HCT116 (cell line): Measurements from ENCODE around the gene ADM2. TPM values are rescaled to one million over a fixed set of nuclear protein-coding genes. Genes with fewer than 3 reads are reported as not detected.

Experiments used
- ATAC-seq: fragments of 200-7000 bp; cut with Tn5 transposase; 2 replicates; pipeline ENCODE4 v1.9.1; 2020; ENCODE audit warnings: mild to moderate bottlenecking, moderate library complexity
- BruUV-seq: library from RNA; stranded (reverse); fragments of 400-500 nt; replicated peaks from 2 replicates; lab custom pipeline; 2021; lab: Mats Ljungman, UMichigan
- CTCF ChIA-PET: fragments of 300-600 bp; sonication (Branson Sonifier 250); formaldehyde crosslinking; loops from one replicate; lab custom pipeline; 2021; ENCODE audit warnings: antibody characterized with exemption; lab: Charles Lee
- POLR2A ChIA-PET: fragments of 300-600, 350-600 bp; sonication (Branson Sonifier 250); formaldehyde crosslinking; loops from one replicate; lab custom pipeline; 2021; ENCODE audit warnings: antibody characterized with exemption; lab: Charles Lee
- RAD21 ChIA-PET, 2 experiments: fragments of 300-600 bp; sonication (Branson Sonifier 250); formaldehyde crosslinking; loops; one replicate each; lab custom pipeline; 2023; ENCODE audit warnings: low total read pairs in 2 of 2; ENCODE audit not compliant: uncharacterized antibody in 2 of 2, unreplicated experiment in 2 of 2, low non-redundant PET in 1 of 2; lab: Charles Lee
- DNase-seq: peaks from one replicate; pipeline ENCODE4 v3.0.0-alpha.2; 2010; ENCODE audit warnings: low read depth, low spot score
- H2AFZ ChIP-seq: fragments of 200-600 bp; shearing (Covaris generic), sonication (generic); 2 replicates; pipeline ENCODE4 v1.6.1; 2017; ENCODE audit warnings: low read depth, mixed run types, mixed read lengths, antibody characterized with exemption, low read length; ENCODE audit not compliant: poor library complexity, severe bottlenecking
- H3K27ac ChIP-seq: 2 replicates; pipeline ENCODE4 v1.5.1; 2012; ENCODE audit warnings: low read depth, low read length
- H3K27me3 ChIP-seq: fragments of 200-600 bp; sonication (generic); 2 replicates; pipeline ENCODE4 v1.6.1; 2016; ENCODE audit warnings: mixed run types, low read length, mixed read lengths; ENCODE audit not compliant: insufficient read depth
- H3K36me3 ChIP-seq, 2 experiments: fragments of 200-500 bp in 1 of 2; fragments of 200-600 bp in 1 of 2; sonication (Bioruptor generic) in 1 of 2; sonication (generic) in 1 of 2; 2 replicates each; pipeline versions ENCODE4 v1.5.1 to v1.6.1; 2014 to 2016; ENCODE audit warnings: low read length in 2 of 2, inconsistent platforms in 1 of 2, mixed read lengths in 1 of 2, mixed run types in 1 of 2; ENCODE audit not compliant: insufficient read depth in 2 of 2, control insufficient read depth in 1 of 2
- H3K4me1 ChIP-seq, 2 experiments: fragments of 200-600 bp in 1 of 2; sonication (generic) in 1 of 2; 2 replicates each; pipeline versions ENCODE4 v1.5.1 to v1.6.1; 2012 to 2017; ENCODE audit warnings: low read length in 2 of 2, inconsistent platforms in 1 of 2, mild to moderate bottlenecking in 1 of 2, mixed read lengths in 1 of 2, mixed run types in 1 of 2, moderate library complexity in 1 of 2; ENCODE audit not compliant: insufficient read depth in 2 of 2, control insufficient read depth in 1 of 2
- H3K4me2 ChIP-seq: fragments of 200-600 bp; sonication (generic); 2 replicates; pipeline ENCODE4 v1.6.1; 2017; ENCODE audit warnings: mixed run types, low read length, mixed read lengths
- H3K4me3 ChIP-seq, 2 experiments: fragments of 200-600 bp in 1 of 2; sonication (generic) in 1 of 2; replicated peaks in 1 of 2; 2 replicates each; pipeline ENCODE4 v1.5.1; 2011 to 2016; ENCODE audit warnings: low read length in 2 of 2, control low read depth in 1 of 2, low read depth in 1 of 2, mild to moderate bottlenecking in 1 of 2, mixed read lengths in 1 of 2, mixed run types in 1 of 2
- H3K79me2 ChIP-seq: fragments of 200-600 bp; sonication (generic); 2 replicates; pipeline ENCODE4 v1.6.1; 2017; ENCODE audit warnings: mild to moderate bottlenecking, mixed run types, low read length, moderate library complexity, mixed read lengths; ENCODE audit not compliant: insufficient read depth
- H3K9ac ChIP-seq: fragments of 200-600 bp; sonication (generic); 2 replicates; pipeline ENCODE4 v1.6.1; 2016; ENCODE audit warnings: low read length, mixed read lengths
- H3K9me2 ChIP-seq: fragments of 200-600 bp; sonication (generic), shearing (Covaris generic); 2 replicates; pipeline ENCODE4 v1.6.1; 2017; ENCODE audit warnings: mixed run types, mild to moderate bottlenecking, moderate library complexity; ENCODE audit not compliant: insufficient read depth
- H3K9me3 ChIP-seq, 2 experiments: fragments of 200-500 bp in 1 of 2; fragments of 200-600 bp in 1 of 2; sonication (Bioruptor generic) in 1 of 2; sonication (generic) in 1 of 2; 2 replicates each; pipeline ENCODE4 v1.6.1; 2014 to 2017; ENCODE audit warnings: low read length in 2 of 2, mixed read lengths in 2 of 2, inconsistent platforms in 1 of 2, low read depth in 1 of 2, mild to moderate bottlenecking in 1 of 2, mixed run types in 1 of 2, moderate library complexity in 1 of 2; ENCODE audit not compliant: control insufficient read depth in 1 of 2, insufficient read depth in 1 of 2
- H4K20me1 ChIP-seq: fragments of 200-600 bp; sonication (generic), shearing (Covaris generic); 2 replicates; pipeline ENCODE4 v1.6.1; 2017; ENCODE audit warnings: mixed run types, mild to moderate bottlenecking, moderate library complexity; ENCODE audit not compliant: insufficient read depth
- EZH2phosphoT487 ChIP-seq: fragments of 200-600 bp; IDR thresholded peaks from 2 replicates; pipeline ENCODE4 v1.6.1; 2018; ENCODE audit warnings: antibody characterized with exemption, borderline replicate concordance
- JUND ChIP-seq: IDR thresholded peaks from 2 replicates; pipeline ENCODE4 v1.6.1; 2012
- POLR2A ChIP-seq: IDR thresholded peaks from 2 replicates; pipeline ENCODE4 v1.7.0; 2011; ENCODE audit warnings: borderline replicate concordance; ENCODE audit not compliant: insufficient read depth, insufficient read length; ENCODE audit errors: extremely low read depth
- POLR2AphosphoS5 ChIP-seq: IDR thresholded peaks from 2 replicates; pipeline ENCODE4 v1.6.1; 2011; ENCODE audit warnings: mild to moderate bottlenecking, low read depth, low read length, moderate library complexity
- RAD21 ChIP-seq: IDR thresholded peaks from 2 replicates; pipeline ENCODE4 v1.6.1; 2012; ENCODE audit warnings: low read depth, mild to moderate bottlenecking
- SIN3A ChIP-seq: IDR thresholded peaks from 2 replicates; pipeline ENCODE4 v1.6.1; 2012; ENCODE audit warnings: low read depth
- ZFX ChIP-seq: fragments of 450-650 bp; IDR thresholded peaks from 2 replicates; pipeline ENCODE4 v1.6.1; 2017
- intact Hi-C: fragments of 100-400 bp; cut with micrococcal nuclease; formaldehyde crosslinking; loops from 2 replicates; pipeline ENCODE4 v1.10.0; 2022
- total RNA-seq: library from RNA; stranded (reverse); gene quantifications from one replicate; pipeline ENCODE4 v1.2.1, GENCODE V29; 2021; ENCODE audit not compliant: unreplicated experiment
- TF ChIP-seq, protein P1 (sequence below): IDR thresholded peaks from 2 replicates; pipeline ENCODE4 v1.6.1; 2012
- TF ChIP-seq, protein P2 (sequence below), 3 experiments: fragments of 200-600 bp in 1 of 3; sonication (generic) in 1 of 3; IDR thresholded peaks in 2 of 3; conservative IDR thresholded peaks in 1 of 3; 2 replicates each; pipeline ENCODE4 v1.5.1; 2012 to 2017; ENCODE audit warnings: low read depth in 2 of 3, low read length in 2 of 3, antibody characterized with exemption in 1 of 3, borderline replicate concordance in 1 of 3, control low read depth in 1 of 3, mild to moderate bottlenecking in 1 of 3, mixed read lengths in 1 of 3, mixed run types in 1 of 3, moderate library complexity in 1 of 3; ENCODE audit not compliant: insufficient read depth in 1 of 3
- TF ChIP-seq, protein P3 (sequence below): IDR thresholded peaks from 2 replicates; pipeline ENCODE4 v1.6.1; 2011; ENCODE audit warnings: mild to moderate bottlenecking, low read length, moderate library complexity; ENCODE audit not compliant: insufficient replicate concordance; ENCODE audit errors: extremely low read depth

The ADM2 gene
- total RNA-seq, 1 experiment from 2014 or later: 12.8 TPM

DNA sequence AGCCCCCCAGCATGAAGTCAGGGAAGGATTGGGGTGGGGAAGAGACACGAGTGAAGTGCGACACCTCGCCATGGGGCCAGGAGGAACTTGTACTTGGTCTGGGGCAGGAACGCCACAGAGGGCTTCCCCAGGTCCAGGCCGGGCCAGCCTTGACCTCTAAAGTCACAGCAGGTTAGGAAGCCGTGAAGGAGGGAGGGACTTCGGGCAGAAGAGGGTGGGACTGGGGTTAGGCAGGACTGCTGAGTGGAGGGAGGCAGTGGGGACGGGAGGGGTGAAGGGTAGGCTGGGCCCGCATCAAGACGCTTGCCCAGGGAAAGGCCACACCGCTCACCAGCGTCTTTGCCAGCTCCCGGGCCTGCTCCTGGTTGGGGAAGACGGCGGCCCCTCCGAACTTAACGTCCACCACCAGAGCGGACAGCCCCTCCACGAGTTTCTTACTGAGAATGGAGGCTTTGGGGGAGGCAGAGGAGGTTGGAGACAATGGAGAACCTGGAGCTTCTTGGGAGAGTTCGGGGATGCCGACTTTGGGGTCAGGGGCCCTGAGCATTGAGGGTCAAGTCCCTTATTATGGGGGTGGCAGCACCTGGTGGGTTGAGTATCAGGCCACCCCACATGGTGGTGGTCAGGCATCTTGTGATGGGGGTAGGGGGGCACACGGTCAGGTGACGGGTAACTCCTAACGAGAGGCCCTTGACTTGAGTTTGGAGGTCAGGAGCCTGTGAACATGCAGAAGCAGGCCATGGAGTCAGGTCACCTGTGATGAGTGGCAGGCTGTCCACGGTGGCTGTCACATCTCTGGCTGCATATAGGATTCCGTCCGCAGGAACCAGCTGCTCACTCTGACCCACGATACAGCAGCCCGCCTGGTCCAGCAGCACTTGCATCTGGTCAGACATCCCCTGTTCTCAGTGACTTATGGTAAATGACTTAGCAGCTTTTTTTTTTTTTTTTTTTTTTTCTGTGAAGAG lies 45.8 kb downstream of the ADM2 start:
- ATAC-seq (peak; percentile 28), DNase-seq (no peak)
- intact Hi-C loops: no loop called here
- H3K36me3 ChIP-seq: peaks cover 0 to 11% of the 10 kb centered on the region in 2 experiments; a peak in 2 of 4 replicates
- H2AFZ ChIP-seq: no peak overlapping the region
- TF ChIP-seq EZH2phosphoT487: no peak
- peak; percentile 94 for TF ChIP-seq POLR2A
- TF ChIP-seq RAD21: no peak
- TF ChIP-seq POLR2AphosphoS5: peak; percentile 62
- 0 out of 2 replicates have a peak, but pooled peaks have one; percentile 19 for TF ChIP-seq ZFX
- CTCF ChIA-PET: no interaction called here
- H3K27me3 ChIP-seq: no peaks in the 10 kb centered on the region
- H3K4me2 ChIP-seq: peak overlapping the region; percentile 99
- peak overlapping the region; percentile 93 for H3K9ac ChIP-seq
- peaks cover 13 to 79% of the 10 kb centered on the region in 2 experiments; a peak in 3 of 4 replicates for H3K4me1 ChIP-seq
- H3K4me3 ChIP-seq: peak overlapping the region; percentile 78 to 85
- POLR2A ChIA-PET: interaction anchor here (1.1 to 2.1 kb wide), 3 partner anchors 9 to 36 kb away, joined by 3 to 8 read pairs (median 4); partner anchors contain the start of genes LMF2, NCAPH2 and SYCE3
- no peaks in the 10 kb centered on the region for H4K20me1 ChIP-seq
- H3K79me2 ChIP-seq: peaks cover 30% of the 10 kb centered on the region
- H3K9me2 ChIP-seq: no peaks in the 10 kb centered on the region
- RAD21 ChIA-PET: interaction anchor here in 1 of 2 experiments (0.8 kb wide), 1 partner anchor 36 kb away, joined by 3 read pairs; no protein-coding TSS in a partner anchor
- H3K9me3 ChIP-seq: no peaks in the 10 kb centered on the region
- peak overlapping the region; percentile 100 for H3K27ac ChIP-seq
- no TSS peak for BruUV-seq

DNA sequence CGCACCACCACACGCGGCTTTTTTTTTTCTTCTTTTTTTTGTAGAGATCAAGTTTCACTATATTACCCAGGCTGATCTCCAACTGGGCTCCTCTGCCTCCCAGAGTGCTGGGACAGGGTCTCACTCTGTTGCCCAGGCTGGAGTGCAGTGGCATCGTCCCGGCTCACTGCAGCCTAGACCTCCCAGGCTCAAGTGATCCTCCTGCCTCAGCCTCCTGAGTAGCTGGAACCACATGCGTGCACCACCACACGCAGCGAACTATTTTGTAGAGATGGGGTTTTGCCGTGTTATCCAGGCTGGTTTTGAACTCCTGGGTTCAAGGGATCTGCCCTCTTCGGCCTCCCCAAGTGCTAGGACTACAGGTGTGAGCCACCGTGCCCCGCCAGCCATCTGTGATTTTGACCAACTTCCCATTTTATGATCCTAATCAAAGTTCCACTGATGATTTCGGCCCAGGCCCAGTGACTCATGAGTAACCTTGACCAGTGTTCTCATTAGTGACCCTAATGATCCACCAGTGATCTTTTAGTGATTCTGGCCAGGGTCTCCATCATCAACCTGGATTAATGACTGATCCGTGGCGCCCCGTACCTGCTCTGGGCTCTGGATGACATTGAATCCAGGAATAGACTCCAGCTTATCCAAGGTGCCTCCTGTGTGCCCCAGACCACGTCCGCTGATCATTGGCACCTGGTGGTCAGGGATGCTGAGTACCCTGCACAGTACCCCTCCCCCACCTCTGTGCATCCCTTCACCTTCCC lies 46.8 kb downstream of the ADM2 start:
- no peak overlapping the region for H3K4me2 ChIP-seq
- intact Hi-C loops: no loop called here
- no peak overlapping the region for H3K4me3 ChIP-seq
- no peaks in the 10 kb centered on the region for H4K20me1 ChIP-seq
- ChIA-PET POLR2A (interaction anchor here (0.8 to 1.2 kb wide), 2 partner anchors 20 to 35 kb away, joined by 3 read pairs; partner anchors contain the start of genes LMF2, NCAPH2 and SYCE3), CTCF (no interaction called here), RAD21 (interaction anchor here in 1 of 2 experiments (0.8 kb wide), 1 partner anchor 35 kb away, joined by 3 read pairs; no protein-coding TSS in a partner anchor)
- peaks cover 0 to 7% of the 10 kb centered on the region in 2 experiments; a peak in 2 of 4 replicates for H3K36me3 ChIP-seq
- H3K4me1 ChIP-seq: peaks cover 16 to 85% of the 10 kb centered on the region in 2 experiments; a peak in 3 of 4 replicates
- no peaks in the 10 kb centered on the region for H3K27me3 ChIP-seq
- ATAC-seq (no peak), DNase-seq (no peak)
- peaks cover 26% of the 10 kb centered on the region for H3K79me2 ChIP-seq
- no peaks in the 10 kb centered on the region for H3K9me2 ChIP-seq
- H2AFZ ChIP-seq: no peak overlapping the region
- H3K9ac ChIP-seq: no peak overlapping the region
- BruUV-seq: no TSS peak
- no peaks in the 10 kb centered on the region for H3K9me3 ChIP-seq
- H3K27ac ChIP-seq: peak overlapping the region; percentile 100
- TF ChIP-seq POLR2A (no peak), JUND (no peak), POLR2AphosphoS5 (no peak; the same call in 1 of the 2 replicates), EZH2phosphoT487 (no peak), SIN3A (no peak), ZFX (no peak)
- TF ChIP-seq, protein P1, sequence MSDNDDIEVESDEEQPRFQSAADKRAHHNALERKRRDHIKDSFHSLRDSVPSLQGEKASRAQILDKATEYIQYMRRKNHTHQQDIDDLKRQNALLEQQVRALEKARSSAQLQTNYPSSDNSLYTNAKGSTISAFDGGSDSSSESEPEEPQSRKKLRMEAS: no peak
- TF ChIP-seq, protein P2, sequence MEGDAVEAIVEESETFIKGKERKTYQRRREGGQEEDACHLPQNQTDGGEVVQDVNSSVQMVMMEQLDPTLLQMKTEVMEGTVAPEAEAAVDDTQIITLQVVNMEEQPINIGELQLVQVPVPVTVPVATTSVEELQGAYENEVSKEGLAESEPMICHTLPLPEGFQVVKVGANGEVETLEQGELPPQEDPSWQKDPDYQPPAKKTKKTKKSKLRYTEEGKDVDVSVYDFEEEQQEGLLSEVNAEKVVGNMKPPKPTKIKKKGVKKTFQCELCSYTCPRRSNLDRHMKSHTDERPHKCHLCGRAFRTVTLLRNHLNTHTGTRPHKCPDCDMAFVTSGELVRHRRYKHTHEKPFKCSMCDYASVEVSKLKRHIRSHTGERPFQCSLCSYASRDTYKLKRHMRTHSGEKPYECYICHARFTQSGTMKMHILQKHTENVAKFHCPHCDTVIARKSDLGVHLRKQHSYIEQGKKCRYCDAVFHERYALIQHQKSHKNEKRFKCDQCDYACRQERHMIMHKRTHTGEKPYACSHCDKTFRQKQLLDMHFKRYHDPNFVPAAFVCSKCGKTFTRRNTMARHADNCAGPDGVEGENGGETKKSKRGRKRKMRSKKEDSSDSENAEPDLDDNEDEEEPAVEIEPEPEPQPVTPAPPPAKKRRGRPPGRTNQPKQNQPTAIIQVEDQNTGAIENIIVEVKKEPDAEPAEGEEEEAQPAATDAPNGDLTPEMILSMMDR (IDR thresholded peaks at IDR 0.05 in 2 of 3, conservative IDR thresholded peaks at IDR 0.05 in 1 of 3; ENCODE audit: borderline replicate concordance in 1 of 3, insufficient read depth in 1 of 3, low read depth in 2 of 3, low read length in 2 of 3): no peak
- TF ChIP-seq, protein P3, sequence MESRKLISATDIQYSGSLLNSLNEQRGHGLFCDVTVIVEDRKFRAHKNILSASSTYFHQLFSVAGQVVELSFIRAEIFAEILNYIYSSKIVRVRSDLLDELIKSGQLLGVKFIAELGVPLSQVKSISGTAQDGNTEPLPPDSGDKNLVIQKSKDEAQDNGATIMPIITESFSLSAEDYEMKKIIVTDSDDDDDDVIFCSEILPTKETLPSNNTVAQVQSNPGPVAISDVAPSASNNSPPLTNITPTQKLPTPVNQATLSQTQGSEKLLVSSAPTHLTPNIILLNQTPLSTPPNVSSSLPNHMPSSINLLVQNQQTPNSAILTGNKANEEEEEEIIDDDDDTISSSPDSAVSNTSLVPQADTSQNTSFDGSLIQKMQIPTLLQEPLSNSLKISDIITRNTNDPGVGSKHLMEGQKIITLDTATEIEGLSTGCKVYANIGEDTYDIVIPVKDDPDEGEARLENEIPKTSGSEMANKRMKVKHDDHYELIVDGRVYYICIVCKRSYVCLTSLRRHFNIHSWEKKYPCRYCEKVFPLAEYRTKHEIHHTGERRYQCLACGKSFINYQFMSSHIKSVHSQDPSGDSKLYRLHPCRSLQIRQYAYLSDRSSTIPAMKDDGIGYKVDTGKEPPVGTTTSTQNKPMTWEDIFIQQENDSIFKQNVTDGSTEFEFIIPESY: no peak
